GM18508 (cell line): ENCODE data around the gene ZNF107.

Experiments used
- ATAC-seq: cut with Tn5 transposase; IDR thresholded peaks from one replicate; pipeline ENCODE4 v1.9.1; 2021; ENCODE audit warnings: moderate number of reproducible peaks; ENCODE audit not compliant: insufficient read depth, unreplicated experiment

ZNF107 gene

DNA sequence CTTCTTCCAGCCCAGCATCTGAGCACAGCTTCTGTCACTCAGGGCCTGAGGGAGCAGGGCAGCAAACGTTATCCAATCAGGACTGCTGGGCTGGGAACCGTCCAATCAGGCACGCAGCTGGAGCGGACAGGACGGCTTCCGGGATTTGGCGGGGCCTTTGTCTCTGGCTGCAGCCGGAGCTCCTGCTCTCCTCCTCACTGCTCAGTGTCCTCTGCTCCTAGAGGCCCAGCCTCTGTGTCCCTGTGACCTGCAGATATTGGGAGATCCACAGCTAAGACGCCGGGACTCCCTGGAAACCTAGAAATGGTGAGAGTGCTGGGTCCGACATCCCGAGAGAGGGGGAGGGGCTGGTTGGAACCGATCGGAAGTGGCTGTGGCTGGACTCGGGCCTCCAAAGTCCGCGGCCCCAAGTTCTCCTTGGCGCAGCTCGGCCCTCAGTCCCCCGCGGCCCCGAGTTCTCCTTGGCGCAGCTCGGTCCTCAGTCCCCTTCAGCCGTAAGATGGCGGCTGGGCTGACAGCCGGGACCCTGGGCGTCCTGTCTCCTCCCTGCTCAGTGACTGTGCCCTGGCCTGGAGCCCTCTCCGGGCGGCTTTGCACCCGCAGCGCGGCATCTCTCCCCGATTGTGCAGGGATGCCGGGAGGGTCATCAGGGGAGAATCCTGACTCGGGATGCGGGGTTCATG lies at the start of gene ZNF107:
ZNF107 (plus strand) TSS at position 154 of the 683 bp plus-strand sequence; CDS start at position 304, 150 bp downstream.
- ATAC-seq, result peak; percentile 97

DNA sequence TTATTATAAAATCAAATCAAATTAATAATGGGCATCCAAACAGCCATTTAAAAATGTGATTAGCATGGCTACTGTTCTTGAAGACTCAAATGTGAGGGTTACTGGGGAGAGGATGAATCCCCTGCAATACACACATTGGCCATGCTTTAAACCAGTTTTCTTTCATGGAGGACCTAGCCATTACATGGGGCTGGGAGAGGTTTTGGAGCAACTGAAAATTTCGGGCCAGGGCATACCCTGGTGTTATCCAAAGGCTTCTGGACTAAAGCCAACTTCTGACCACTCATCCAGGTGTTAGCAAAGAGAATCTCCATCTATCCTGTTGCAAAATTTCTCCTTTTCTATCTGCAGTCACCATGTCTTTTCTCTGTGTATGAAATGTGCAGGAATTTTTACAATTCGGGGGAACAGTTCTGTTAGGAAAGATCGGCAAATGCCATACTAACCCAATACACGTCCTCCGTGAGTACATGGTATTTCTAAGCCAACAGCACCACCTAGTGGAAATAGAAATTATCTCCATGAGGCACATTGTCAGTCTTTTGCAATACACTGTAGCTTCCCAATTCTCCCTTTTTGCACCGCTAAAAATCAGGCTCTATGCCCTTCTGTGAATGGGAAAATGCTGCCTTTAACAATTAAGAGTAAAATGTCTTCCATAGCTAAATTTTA lies 47.0 kb upstream of the ZNF107 start:
- ATAC-seq, result no peak

DNA sequence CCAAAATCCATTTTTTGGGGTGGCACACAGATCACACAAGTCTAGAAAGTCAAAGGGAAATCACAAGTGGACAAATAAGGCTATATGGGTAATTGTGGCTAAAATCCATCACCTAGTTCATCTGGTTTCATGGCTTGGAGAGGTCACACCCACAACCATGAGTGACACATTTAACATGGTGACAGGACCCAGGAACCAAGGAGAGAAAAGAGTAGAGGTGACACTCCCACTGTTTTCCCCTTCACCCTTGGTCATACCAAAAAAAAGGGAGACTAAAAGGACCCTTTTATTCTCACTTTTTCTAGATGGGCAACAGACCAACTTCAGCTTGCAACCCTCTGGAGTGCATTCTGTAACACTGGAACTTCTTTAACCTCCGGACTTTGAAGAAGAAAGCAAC lies 46.2 kb upstream of the ZNF107 start:
- no peak for ATAC-seq

DNA sequence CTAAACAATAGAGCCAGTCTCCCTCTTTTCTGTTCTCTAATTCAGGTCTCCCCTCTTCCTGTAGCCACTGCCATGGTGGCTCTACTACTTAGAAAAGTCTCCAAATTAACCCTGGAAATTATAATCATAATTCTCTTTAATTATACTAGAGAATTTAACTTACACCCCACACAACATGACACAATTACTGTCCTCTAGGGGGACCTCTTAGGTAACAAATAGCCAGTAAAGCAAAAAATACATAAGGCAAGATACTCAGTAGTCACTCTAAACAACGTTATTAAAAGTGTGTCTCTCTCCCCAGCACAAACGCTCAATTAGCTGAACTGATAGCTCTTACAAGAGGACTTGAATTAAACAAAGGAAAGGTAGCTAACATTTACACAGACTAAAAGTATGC lies 44.3 kb upstream of the ZNF107 start:
- no peak for ATAC-seq

DNA sequence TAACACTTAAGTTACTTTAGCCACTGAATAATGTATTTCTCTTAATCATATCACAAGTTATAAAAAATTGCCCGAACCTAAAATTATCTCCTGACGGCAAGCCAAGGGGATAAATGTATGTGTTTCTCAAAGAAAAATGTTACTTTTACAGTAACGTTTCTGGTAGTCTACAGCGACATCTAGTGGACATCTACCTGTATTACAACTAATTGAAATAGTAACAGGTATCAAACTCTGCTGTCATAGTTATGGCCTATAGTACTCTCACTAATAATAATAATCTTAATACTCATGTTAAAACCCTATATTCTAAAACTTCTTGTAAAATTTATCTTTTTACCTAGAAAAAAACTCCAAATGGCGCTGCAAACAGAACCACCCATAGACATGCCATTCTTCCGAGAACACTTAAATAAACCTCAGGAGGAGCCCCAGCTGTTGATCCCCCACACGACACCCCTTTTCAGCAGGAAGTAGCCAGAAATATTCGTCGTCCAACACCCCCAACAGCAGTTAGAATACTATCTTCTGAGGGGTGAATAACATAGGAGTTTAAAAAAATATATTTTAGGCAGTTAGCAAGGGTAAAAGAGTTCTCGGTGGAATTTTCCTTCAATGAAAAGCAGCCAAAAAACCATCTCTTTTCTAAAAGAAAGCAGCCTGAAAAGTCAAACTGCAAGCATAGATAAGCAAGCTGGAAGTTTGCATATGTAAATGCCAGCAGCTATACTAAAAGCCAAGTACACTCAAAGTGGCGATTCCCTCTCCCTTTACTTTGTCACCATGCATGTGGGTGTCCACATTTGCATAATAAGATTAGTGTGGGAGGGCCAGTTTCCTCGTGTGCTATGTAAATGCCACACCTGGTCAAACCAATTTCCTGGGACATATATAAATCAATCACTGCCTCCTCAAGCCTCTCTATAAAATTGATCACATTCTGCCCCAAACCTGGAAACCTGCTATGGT lies 40.5 kb upstream of the ZNF107 start:
- ATAC-seq, result no peak

DNA sequence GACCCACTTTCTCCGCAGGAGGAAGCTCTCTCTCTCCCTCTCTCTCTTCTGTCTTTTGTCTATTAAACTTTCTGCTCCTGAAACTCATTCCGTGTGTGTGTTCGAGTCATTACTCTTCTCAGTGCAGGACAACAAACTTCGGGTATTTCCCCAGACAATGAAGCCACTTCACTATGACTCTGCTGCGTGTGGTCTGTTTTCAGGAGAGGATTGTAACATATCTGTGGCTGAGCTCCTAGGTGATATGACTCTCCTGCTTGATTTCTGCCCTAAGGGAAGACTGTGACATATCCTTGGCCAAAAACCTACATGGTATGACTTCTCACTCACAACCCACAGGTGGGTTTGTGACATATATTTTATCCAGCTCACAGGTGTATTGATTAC lies 39.9 kb upstream of the ZNF107 start:
- no peak for ATAC-seq

DNA sequence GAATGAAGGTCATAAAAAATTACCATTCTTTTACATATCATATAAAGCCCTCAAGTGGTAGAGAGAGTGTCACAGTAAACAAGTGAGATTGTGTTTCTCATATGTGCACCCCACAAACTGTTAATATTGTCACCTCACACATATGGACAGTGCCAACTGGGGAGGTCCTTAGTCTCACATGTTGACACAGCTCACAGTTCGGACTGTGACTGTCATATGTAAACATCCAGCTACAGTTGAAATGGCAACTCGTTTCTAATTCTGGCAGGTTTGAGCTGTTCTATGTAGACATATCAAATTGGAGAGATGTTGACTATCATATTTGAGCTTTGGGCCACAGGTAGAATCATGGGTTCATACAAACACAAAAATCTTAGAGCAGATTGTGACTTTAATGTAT lies 39.4 kb upstream of the ZNF107 start:
- ATAC-seq, result no peak

DNA sequence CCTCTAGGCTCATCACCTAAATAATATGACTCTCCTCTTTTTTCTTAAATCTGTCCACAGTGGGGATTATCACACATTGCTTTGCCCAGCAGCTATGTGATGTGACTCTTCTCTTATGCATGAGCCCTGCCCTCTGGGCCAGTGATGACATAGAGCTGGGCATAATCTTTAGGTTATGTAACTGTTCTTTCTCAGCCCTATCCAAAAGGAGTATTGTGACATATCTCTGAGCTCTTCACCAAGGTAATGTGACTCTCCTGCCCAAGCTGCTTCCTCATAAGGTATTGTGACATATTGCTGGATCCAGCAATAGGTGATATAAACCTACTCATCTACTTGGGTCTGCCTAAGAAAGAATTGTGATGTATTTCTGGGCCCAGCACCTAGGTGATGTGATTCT lies 37.7 kb upstream of the ZNF107 start:
- no peak for ATAC-seq

DNA sequence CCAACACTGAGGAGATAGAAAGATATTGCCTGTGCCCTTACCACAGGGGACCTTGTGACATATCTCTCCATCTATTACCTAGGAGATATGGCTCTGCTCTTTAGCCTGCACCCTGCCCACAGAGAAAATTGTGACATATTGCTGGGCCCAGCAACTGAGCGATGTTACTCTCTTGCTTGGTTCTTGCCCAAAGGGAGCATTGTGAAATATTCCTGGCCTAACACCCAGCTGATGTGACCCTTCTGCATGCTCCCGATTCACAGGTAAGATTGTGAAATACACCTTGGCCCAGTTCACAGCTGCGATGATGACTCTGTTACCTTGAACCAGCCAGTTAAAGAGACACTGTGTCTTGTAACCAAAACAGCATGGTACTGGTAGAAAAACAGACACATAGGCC lies 37.2 kb upstream of the ZNF107 start:
- ATAC-seq, result no peak

DNA sequence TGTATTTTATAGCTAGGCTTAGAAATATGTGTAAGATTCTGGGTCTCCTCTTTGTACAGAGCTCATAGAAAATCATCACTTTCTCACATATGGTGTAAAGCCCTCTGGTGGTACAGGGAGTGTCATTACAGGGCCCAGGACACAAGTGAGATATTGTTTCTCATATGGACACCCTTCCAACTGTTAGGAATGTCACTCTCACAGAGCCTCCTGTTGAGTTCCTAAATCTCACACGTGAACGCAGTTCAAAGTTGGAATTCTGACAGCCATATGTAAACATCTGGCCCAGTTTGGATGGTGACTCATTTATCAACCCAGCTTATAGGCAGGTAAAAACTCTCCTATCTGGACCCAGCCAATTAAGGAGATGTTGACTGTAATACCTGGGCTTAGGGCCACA lies 35.4 kb upstream of the ZNF107 start:
- ATAC-seq, result no peak

DNA sequence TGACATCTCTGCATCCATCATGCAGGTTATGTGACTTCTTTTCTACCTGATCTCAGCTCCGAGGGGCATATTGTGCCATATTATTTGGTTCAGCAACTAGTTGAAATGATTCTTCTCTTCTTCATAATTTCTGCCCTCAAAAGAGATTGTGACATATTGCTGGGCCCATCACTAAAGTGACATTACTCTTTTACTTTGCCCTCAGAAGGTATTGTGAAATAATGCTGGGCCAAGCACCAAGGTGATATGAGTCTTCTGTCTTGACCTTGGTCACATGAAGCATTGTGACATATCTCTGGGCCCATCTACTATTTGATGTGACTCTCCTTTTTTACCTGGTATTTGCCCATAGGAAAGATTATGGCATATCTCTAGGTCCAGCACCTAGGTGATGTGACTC lies 33.9 kb upstream of the ZNF107 start:
- ATAC-seq, result no peak

DNA sequence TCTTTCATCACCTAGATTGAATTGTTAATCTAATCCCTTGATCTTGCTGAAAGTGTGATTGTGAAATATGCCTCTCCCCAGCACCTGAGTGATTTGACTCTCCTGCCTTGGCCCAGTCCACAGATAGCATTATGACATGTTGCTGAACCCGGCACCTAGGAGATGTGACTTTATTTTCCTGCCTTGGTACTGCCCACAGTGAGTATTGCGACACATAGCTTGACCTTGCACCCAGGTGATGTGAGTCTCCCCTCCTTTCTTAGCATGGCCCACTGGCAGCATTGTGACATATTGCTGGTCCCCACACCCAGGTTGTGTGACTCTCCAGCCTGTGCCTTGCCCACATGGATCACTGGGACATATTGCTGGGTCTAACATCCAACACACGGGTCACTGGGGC lies 32.5 kb upstream of the ZNF107 start:
- no peak for ATAC-seq

DNA sequence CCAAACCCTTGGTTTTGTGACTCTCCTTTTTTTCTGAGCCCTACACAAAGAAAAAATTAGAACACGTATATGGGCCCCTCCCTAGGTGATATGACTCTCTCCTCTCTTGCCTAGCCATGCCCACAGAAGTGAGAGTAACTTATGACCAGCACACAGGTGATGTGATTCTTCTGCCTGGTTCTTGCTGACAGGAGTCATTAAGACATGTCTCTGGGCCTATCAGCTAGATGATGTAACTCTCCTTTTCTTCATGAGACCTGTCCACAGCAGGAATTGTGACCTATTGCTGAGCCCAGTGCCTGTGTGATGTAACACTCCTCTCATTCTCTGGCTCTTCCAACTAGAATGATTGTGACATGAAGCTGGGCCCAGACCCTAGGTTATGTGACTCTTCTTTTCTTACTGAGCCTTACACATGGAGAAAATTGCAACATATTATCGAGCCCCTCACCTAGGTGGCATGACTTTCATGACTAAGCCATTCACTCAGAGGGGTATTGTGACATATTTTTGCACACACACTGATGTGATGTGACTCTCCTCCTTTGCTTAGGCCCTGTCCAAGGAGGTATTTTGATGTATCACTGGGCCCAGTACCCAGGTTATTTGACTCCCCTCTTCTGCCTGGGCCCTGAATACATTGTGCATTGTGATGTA lies 31.4 kb upstream of the ZNF107 start:
- no peak for ATAC-seq

DNA sequence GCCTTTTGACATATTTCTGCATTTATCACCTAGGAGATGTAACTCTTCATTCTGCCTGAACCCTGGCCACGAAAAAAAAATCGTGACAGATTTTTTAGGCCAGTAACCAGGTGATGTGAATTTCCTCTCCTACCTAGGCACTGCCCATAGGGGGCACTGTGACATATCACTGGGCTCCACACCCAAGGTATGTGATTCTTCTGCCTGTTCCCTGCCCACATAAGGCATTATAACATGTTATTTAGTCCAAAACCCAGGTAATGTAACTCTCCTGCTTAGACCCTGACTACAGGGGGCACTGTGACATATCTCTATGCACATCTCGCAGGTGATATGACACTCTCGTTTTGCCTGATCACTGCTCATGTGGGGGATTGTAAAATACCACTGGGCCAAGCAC lies 29.5 kb upstream of the ZNF107 start:
- ATAC-seq, result no peak

DNA sequence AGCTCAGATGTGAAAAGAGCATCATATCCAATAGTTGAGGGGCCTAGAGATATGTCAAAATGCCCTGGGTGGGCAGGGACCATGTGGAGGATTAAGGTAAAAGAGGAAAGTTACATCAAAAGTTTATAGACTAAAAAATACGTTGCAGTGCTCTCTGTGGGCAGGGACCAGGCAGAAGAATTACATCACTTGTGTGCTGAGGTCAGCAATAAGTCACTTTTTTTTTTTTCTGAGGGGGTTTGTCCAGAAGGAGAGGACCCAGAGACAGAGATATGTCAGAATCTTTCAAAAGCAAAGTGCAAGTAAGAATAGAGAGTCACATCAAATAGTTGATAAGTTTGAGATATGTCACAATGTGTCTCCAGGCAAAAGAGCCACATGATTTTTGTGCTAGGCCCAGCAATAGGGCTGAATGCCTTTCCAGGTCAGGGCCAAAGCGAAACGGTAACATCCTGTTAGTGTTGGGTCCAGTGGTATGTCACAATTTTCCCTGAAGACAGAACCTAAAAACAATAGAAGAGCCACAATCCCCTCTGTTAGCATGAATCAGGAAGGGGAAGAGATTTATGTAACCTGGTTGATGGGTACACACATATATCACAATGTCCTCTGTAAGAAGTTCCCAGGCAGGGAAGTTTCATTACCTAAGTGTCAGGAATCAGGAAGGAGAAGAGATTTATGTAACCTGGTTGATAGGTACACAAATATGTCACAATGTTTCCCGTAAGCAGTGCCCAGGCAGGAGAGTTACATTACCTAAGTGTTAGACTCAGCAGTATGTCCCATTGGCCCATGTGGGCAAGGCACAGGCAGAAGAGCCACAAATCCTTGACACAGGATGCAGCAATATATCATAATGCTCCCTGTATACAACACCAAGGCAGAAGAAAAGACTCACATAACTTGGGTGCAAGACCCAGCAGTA lies 28.1 kb upstream of the ZNF107 start:
- ATAC-seq, result no peak

DNA sequence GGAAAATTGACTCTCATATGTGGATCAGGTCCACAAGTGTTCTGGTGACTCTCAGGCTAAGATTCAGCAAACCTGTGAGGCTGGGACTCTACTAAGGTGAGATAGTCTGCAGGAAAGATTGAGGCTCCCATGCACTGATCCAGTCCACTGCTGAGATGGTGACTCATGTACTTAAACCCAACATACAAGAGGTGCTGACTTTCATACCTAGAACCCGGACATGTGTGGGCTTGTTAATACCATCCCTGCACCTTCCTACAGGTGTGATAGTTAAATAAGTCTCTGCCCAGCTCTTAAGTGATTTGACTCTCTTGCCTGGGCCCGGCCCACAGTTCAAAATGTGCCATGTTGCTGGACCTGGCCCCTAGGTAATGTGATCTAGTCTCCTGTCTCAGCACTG lies 27.1 kb upstream of the ZNF107 start:
- no peak for ATAC-seq

DNA sequence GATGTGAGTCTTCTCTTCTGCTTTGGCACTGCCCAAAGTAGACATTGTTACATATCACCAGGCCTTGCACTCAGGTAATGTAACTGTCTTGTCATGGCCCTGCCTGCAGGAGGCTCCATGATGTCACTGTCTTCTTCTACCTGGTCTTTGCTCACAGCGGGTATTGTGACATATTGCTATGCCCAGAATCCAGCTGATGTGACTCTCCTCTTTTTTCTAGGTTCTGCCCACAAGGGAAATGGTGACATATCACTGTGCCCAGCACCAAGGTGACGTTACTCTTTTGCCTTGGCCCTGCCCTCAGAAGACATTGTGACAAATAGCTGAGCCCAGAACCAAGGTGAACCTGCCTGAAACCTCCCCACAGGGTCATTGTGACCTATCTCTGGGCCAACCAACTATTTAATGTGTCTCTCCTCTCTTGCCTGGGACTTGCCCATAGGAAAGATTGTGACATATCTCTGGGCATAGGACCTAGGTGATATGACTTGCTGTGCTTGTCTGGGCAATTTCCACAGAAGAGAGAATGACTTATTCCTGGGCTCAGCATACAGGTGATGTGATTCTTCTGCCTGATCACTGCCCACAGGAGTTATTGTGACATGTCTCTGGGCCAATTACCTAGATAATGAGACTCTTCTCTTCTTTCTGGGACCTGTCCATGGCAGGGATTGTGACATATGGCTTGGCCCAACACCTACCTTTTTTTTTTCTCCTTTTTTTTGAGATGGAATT lies 26.5 kb upstream of the ZNF107 start:
- no peak for ATAC-seq

DNA sequence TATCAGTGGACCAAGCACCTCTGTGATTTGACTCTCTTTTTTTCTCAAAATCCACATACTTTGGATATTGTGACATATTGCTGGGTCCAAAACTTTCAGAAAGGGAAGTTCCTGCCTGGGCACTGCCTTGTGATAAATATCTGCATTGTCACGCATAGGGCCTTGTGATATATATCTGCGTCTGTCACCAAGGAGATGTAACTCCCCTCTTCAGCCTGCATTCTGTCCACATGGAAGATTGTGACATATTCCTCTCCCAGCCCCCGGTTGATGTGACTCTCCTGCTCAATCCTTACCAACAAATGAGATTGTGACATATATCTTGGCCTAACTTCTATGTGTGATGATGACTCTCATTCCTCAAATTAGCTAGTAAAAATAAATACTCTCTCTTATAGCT lies 25.4 kb upstream of the ZNF107 start:
- no peak for ATAC-seq

DNA sequence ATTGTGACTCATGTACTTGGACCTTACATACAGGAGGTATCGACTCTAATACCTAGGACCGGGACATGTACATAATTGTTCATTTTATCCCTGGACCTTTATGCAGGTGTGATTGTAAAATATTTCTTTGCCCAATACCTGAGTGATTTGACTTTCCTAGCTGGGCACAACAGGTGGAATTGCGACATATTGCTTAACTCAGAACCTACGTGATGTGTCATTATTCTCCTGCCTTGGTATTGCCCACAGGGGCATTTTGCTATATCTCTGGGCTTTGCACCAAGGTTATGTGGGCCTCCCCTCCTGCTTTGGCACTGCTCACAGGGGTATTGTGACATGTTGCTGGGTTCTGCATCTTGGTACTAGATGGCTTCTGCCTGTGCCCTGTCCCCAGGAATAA lies 23.9 kb upstream of the ZNF107 start:
- ATAC-seq, result no peak
